ENCODE results near the gene CLDN9.
A peak's percentile ranks its signal among the peaks of the same experiment; 100 is the strongest.

The CLDN9 gene

DNA sequence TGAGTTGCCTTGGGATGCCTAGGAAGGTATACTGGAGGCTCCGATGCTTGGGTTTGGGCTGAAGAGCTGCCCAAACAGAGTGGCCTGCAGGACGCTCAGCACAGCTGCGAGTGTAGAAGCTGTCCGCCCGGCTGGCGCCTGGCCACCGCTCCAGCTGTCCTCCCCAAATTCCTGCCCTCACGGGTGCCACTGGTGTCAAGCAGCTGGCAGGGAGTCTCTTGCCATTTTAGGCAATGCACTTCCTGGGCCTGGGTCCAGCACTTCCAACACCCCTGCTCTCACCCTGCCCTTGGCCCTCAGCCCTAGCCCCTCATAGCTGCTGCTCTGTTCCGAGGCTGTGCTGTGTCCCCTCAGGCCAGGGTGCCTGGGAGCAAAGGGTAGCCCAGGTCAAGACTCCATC is 27.3 kb upstream of the CLDN9 start:
- TF ChIP-seq Cebpa-rat (IDR thresholded peaks at IDR 0.05) = no peak
- Histone ChIP-seq H3K9me3 (replicated peaks in 1 of 11) (no peaks in the 10 kb centered on the region), H3K36me3 (no peaks in the 10 kb centered on the region), H3K27ac (no peak overlapping the region), H4K20me1 (peaks cover 0 to 3% (median 0%) of the 10 kb centered on the region in 11 experiments; a peak in 5 of 22 replicates), H3K4me2 (no peak overlapping the region), H3K27me3 (peaks cover 8 to 22% (median 9%) of the 10 kb centered on the region in 11 experiments; a peak in 20 of 22 replicates), H3K4me3 (no peak overlapping the region), H3K4me1 (peaks cover 23 to 51% (median 41%) of the 10 kb centered on the region in 10 experiments), H3K9ac (peak overlapping the region in 1 of 11 experiments; percentile 1; a peak in 1 of 22 replicates)

DNA sequence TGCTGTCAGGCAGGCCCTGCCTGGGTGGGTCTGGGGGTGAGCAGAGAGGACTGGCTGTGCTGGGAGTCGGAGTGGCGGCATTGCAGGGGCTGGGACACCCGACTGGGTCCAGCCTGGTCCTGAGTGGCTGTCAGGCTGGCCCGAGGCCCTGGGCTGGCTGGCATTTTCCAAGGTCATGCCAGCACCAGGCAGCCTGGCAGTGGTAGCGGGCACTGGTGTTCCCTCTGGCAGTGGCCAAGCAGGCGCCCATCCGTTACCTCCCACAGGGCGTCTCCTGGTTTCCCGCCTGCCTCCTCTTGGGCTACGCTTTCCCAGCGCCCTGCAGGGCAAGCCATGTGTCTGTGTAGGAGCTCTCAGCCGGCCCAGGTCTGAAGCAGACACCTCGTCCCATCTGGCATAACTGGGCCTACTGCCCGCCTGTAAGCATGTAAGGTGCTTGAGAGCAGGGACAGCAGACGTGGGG is 26.8 kb upstream of the CLDN9 start:
- no peak overlapping the region for H3K4me3 ChIP-seq
- no peaks in the 10 kb centered on the region for H3K36me3 ChIP-seq
- peaks cover 13 to 26% (median 14%) of the 10 kb centered on the region in 11 experiments; a peak in 20 of 22 replicates for H3K27me3 ChIP-seq
- peaks cover 0 to 7% (median 0%) of the 10 kb centered on the region in 11 experiments; a peak in 5 of 22 replicates for H4K20me1 ChIP-seq
- TF ChIP-seq Cebpa-rat (IDR thresholded peaks at IDR 0.05) = no peak
- peaks cover 21 to 47% (median 38%) of the 10 kb centered on the region in 10 experiments for H3K4me1 ChIP-seq
- no peak overlapping the region for H3K27ac ChIP-seq
- no peaks in the 10 kb centered on the region for H3K9me3 ChIP-seq (replicated peaks in 1 of 11)
- peak overlapping the region in 1 of 11 experiments; percentile 21; a peak in 1 of 22 replicates for H3K4me2 ChIP-seq
- H3K9ac ChIP-seq = peak overlapping the region in 3 of 11 experiments; percentile 1 to 33 (median 19); a peak in 3 of 22 replicates

DNA sequence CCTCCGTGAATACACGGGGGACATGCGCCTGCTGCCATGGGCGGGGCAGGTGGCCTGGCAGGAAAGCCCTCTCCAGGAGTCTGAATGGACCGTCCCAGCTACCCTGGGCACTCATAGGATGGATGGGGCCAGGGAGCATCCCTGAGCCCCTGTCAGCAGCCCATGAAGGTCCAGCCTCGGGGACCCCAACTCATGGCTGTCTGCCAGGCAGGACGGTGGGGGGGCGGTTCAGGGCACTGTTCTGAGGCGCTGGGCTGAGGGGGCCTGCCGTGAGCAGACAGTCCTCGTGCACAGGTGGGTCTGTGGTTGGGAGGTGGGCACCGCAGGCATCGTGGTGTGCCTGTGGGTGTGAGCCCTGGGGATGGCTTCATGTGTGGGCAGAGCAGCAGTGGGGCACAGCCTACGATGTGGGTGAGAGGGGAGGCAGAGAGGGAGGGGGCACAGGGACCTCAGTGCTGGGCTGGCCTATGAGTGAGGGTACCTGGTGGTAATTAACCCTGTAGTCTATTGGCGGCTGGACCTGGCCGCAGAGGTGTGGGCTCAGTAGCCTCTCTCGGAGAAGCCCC is 26.0 kb upstream of the CLDN9 start:
- peaks cover 0 to 14% (median 0%) of the 10 kb centered on the region in 11 experiments; a peak in 5 of 22 replicates for H4K20me1 ChIP-seq
- no peak overlapping the region for H3K27ac ChIP-seq
- H3K9ac ChIP-seq = peak overlapping the region in 2 of 11 experiments; percentile 19 to 33; a peak in 3 of 22 replicates
- H3K9me3 ChIP-seq (replicated peaks in 1 of 11) = no peaks in the 10 kb centered on the region
- peaks cover 13 to 34% (median 21%) of the 10 kb centered on the region in 11 experiments; a peak in 20 of 22 replicates for H3K27me3 ChIP-seq
- no peaks in the 10 kb centered on the region for H3K36me3 ChIP-seq
- peak overlapping the region in 6 of 11 experiments; percentile 10 to 37 (median 21); a peak in 6 of 22 replicates for H3K4me2 ChIP-seq
- peaks cover 15 to 39% (median 30%) of the 10 kb centered on the region in 10 experiments; a peak in 19 of 20 replicates for H3K4me1 ChIP-seq
- TF ChIP-seq Cebpa-rat (IDR thresholded peaks at IDR 0.05) = no peak
- no peak overlapping the region for H3K4me3 ChIP-seq

DNA sequence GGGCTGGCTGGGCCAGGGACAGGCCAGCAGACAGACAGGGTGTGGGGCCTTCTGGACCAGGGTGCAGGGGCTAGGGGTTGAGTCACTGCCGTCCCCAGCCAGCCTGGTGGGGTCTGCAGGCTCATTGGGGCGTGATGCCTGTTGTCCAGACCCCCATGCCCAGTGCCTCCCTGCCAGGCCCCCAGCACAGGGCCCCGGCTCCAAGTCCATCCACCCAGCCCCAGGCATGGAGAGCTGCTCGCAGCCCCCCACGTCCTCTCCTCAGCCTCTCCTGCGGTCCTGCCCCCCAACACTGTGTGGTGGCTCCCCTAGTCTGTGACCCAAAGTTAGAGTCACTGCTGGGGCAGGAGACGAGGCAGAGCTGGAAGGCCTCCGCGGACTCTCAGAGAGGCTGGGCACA is 25.4 kb upstream of the CLDN9 start:
- TF ChIP-seq Cebpa-rat (IDR thresholded peaks at IDR 0.05) = no peak
- Histone ChIP-seq H3K4me2 (peak overlapping the region in 4 of 11 experiments; percentile 10 to 37 (median 20); a peak in 3 of 22 replicates), H3K4me1 (peaks cover 14 to 33% (median 25%) of the 10 kb centered on the region in 10 experiments; a peak in 19 of 20 replicates), H3K36me3 (no peaks in the 10 kb centered on the region), H3K9ac (peak overlapping the region in 3 of 11 experiments; percentile 10 to 19 (median 13); a peak in 2 of 22 replicates), H3K9me3 (replicated peaks in 1 of 11) (no peaks in the 10 kb centered on the region), H3K27me3 (peaks cover 13 to 38% (median 24%) of the 10 kb centered on the region in 11 experiments; a peak in 20 of 22 replicates), H3K27ac (no peak overlapping the region), H3K4me3 (no peak overlapping the region), H4K20me1 (peaks cover 0 to 14% (median 0%) of the 10 kb centered on the region in 11 experiments; a peak in 5 of 22 replicates)

DNA sequence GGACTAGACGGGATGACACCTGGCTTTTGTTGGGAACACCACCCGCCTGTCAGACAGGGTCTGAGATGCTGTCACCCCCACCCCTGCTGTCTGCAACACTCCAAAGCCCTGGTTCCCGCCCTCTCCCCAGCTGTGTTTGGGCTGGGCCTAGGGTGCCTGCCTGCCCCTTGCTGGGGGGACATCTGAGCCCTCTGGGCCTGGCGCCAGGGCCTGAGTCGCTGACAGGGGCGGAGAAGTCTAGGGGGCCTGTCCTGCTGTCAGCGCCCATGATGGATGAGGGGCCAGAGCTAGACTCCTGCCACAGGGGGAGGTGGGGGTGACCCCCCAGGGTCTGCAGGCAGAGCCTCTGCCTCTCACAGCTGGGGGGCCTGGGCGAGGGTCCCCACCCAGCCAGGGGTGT is 24.9 kb upstream of the CLDN9 start:
- H3K4me1 ChIP-seq = peaks cover 10 to 28% (median 19%) of the 10 kb centered on the region in 10 experiments; a peak in 19 of 20 replicates
- no peak for TF ChIP-seq Cebpa-rat (IDR thresholded peaks at IDR 0.05)
- no peak overlapping the region for H3K4me3 ChIP-seq
- H3K9me3 ChIP-seq (replicated peaks in 1 of 11) = no peaks in the 10 kb centered on the region
- peaks cover 0 to 14% (median 0%) of the 10 kb centered on the region in 11 experiments; a peak in 5 of 22 replicates for H4K20me1 ChIP-seq
- no peak overlapping the region for H3K4me2 ChIP-seq
- H3K9ac ChIP-seq = peak overlapping the region in 2 of 11 experiments; percentile 13 to 30; a peak in 2 of 22 replicates
- H3K36me3 ChIP-seq = no peaks in the 10 kb centered on the region
- H3K27me3 ChIP-seq = peaks cover 13 to 41% (median 24%) of the 10 kb centered on the region in 11 experiments; a peak in 20 of 22 replicates
- no peak overlapping the region for H3K27ac ChIP-seq

DNA sequence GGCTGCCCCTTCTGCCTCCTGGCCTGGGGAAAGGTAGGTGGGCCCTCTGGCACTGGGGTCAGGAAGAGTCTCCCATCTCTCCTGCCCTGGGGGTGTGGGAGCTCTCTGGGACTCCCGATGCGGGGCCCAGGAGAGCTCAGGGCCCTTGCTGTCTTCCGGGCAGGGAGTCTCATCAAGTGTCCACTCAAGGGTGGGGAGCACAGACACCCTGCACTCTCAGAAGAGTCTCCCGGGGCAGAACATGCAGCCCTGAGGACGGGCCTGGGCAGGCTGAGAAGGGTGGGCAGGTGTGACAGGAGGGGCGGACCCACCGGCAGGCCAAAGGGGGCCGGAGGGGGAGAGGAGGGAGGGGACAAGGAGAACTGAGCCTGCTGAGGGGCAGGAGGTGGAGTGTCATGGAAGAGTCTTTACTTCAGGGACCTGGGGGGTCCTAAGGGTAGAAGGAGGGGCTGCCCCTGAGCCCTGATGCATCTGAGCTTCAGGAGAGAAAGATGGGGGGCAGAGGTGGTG is 24.1 kb upstream of the CLDN9 start:
- Histone ChIP-seq H3K4me2 (no peak overlapping the region), H3K9ac (peak overlapping the region in 1 of 11 experiments; percentile 24; a peak in 1 of 22 replicates), H3K36me3 (no peaks in the 10 kb centered on the region), H3K4me1 (peaks cover 5 to 20% (median 11%) of the 10 kb centered on the region in 10 experiments; a peak in 19 of 20 replicates), H3K27me3 (peaks cover 13 to 50% (median 25%) of the 10 kb centered on the region in 11 experiments; a peak in 20 of 22 replicates), H3K4me3 (no peak overlapping the region), H4K20me1 (peaks cover 0 to 14% (median 0%) of the 10 kb centered on the region in 11 experiments; a peak in 5 of 22 replicates), H3K9me3 (replicated peaks in 1 of 11) (no peaks in the 10 kb centered on the region), H3K27ac (no peak overlapping the region)
- TF ChIP-seq Cebpa-rat (IDR thresholded peaks at IDR 0.05) = no peak

DNA sequence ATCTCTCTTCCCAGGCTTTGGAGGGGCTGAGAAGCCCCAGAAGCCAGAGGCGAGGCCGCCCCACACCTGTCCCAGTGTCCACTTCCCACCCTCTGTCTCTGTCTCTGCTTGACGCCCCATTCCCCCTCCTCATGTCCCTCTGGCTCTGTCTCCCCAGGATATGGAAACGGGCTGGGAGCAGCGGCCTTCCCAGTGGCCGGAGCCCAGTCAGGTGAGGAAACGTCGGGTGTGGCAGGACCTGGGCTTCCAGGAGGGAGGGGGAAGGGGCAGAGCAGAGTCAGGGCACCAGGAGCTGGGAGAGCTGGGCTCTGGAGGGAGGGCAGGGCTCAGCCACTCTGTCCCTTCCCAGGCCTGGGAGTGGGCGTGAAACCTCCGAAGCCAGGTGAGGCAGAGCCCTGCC is 21.8 kb upstream of the CLDN9 start:
- no peak for TF ChIP-seq Cebpa-rat (IDR thresholded peaks at IDR 0.05)
- H3K4me1 ChIP-seq = peaks cover 0 to 15% (median 3%) of the 10 kb centered on the region in 10 experiments; a peak in 7 of 20 replicates
- peaks cover 13 to 63% (median 34%) of the 10 kb centered on the region in 11 experiments; a peak in 21 of 22 replicates for H3K27me3 ChIP-seq

DNA sequence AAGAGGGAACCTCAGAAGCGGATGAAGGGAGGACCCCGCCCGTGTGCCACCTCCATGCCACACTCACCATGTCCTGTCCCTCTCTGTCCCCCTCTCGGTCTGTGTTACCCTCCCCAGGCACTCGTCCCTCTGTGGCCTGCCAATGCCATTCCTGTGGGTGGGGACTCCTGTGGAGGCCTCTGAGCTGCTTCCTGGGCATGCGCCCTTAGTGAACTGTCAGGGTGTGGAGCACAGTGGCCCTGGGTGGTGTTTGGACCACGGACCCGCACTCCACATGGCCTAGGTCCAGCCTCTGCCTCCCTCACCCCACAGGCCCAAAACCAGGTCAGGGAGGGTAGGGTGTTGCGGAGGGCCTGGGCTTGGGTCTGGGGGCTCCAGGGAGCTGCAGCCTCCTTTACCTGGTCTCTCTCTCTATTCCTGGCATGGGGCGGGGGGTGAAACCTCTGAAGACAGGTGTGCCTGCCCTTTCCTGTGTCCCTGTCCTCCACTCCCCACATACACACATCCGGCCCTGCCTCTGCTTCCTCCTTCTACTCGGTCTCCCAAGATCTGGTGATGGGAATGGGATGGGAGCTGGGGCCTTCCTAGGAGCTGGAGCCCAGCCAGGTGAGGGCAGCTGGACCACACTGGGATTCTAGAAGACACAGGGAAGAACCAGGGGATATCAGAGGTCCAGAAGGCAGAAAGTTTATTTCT is 21.0 kb upstream of the CLDN9 start:
- Histone ChIP-seq H3K27ac (no peak overlapping the region), H3K9me3 (replicated peaks in 1 of 11) (no peaks in the 10 kb centered on the region), H4K20me1 (peaks cover 0 to 20% (median 0%) of the 10 kb centered on the region in 11 experiments; a peak in 4 of 22 replicates), H3K27me3 (peaks cover 20 to 71% (median 42%) of the 10 kb centered on the region in 11 experiments), H3K36me3 (no peaks in the 10 kb centered on the region), H3K9ac (no peak overlapping the region), H3K4me3 (no peak overlapping the region), H3K4me1 (peaks cover 0 to 9% (median under 1%) of the 10 kb centered on the region in 10 experiments; a peak in 7 of 20 replicates), H3K4me2 (no peak overlapping the region)
- no peak for TF ChIP-seq Cebpa-rat (IDR thresholded peaks at IDR 0.05)

More for the DNA sequence above, 21.8 kb upstream of the CLDN9 start:
- no peak overlapping the region for H3K4me3 ChIP-seq
- no peak overlapping the region for H3K4me2 ChIP-seq
- no peak overlapping the region for H3K9ac ChIP-seq
- H4K20me1 ChIP-seq = peaks cover 0 to 14% (median 0%) of the 10 kb centered on the region in 11 experiments; a peak in 3 of 22 replicates
- no peaks in the 10 kb centered on the region for H3K9me3 ChIP-seq (replicated peaks in 1 of 11)
- no peak overlapping the region for H3K27ac ChIP-seq
- H3K36me3 ChIP-seq = no peaks in the 10 kb centered on the region

Data from BLaER1 treated with 17β-estradiol and CSF1 and Interleukin-3, amounts not matched to agents 10 nM and 100 nM (cell line).